Adrenal gland (tissue), 19 donors: ENCODE measurements around the gene GLP1R. TPM values are rescaled to one million over a fixed set of nuclear protein-coding genes. Genes with fewer than 3 reads are reported as not detected.

Experiments
- DNase-seq, 7 donors: peaks; one replicate each; pipeline ENCODE4 v3.0.0-alpha.2; 2019 to 2020
- H3K27ac ChIP-seq, 5 donors: fragments of 200-600 bp; sonication (generic) in 4 of 5; 1 replicate in 3 of 5; 2 replicates in 2 of 5; pipeline versions ENCODE4 v1.5.1 to v1.8.0; 2016 to 2020; ENCODE audit warnings: mild to moderate bottlenecking in 1 of 5
- H3K27me3 ChIP-seq: fragments of 200-600 bp; 2 replicates; pipeline ENCODE4 v1.8.0; 2021
- H3K36me3 ChIP-seq, 2 donors: fragments of 200-600 bp; replicated peaks in 1 of 2; 1 replicate in 1 of 2; 2 replicates in 1 of 2; pipeline versions ENCODE4 v1.5.1 to v1.8.0; 2018 to 2022
- H3K4me1 ChIP-seq, 2 donors: fragments of 200-600 bp; replicated peaks in 1 of 2; 1 replicate in 1 of 2; 2 replicates in 1 of 2; pipeline versions ENCODE4 v1.5.1 to v1.8.0; 2018 to 2021
- H3K4me3 ChIP-seq, 4 donors: fragments of 200-600 bp; sonication (generic) in 3 of 4; one replicate each; pipeline ENCODE4 v1.5.1; 2016 to 2018
- H3K9me3 ChIP-seq, 3 donors: fragments of 200-600 bp; sonication (generic) in 1 of 3; replicated peaks in 1 of 3; 1 replicate in 2 of 3; 2 replicates in 1 of 3; pipeline versions ENCODE4 v1.5.1 to v1.8.0; 2016 to 2021
- CTCF ChIP-seq, 6 experiments: fragments of 450-650 bp in 4 of 6; fragments of 200-600 bp in 2 of 6; sonication (generic) in 1 of 6; IDR thresholded peaks; 1 replicate in 5 of 6; 2 replicates in 1 of 6; pipeline versions ENCODE4 v1.5.1 to v1.8.0; 2016 to 2021; ENCODE audit warnings: antibody characterized with exemption in 6 of 6, mild to moderate bottlenecking in 2 of 6, moderate library complexity in 1 of 6
- POLR2A ChIP-seq, 2 donors: fragments of 450-650 bp; IDR thresholded peaks; one replicate each; pipeline ENCODE4 v1.6.1; 2017; ENCODE audit warnings: antibody characterized with exemption in 2 of 2, mild to moderate bottlenecking in 2 of 2, moderate library complexity in 1 of 2
- WGBS, 4 donors: extraction: QIAGEN DNeasy Blood & Tissue Kit in 2 of 4; methylation state at CpG; one replicate each; pipeline versions ENCODE4 v1.1.5 to v1.1.7; 2013 to 2017; 5-methylcytosine and 5-hydroxymethylcytosine counted together
- intact Hi-C, 2 donors: fragments of 100-400 bp; cut with DNase I; formaldehyde crosslinking; loops; one replicate each; pipeline versions ENCODE4 v1.14.1 to v1.15.0; 2022 to 2023
- long read RNA-seq, 10 donors: library from polyadenylated mRNA in 3 of 10; unstranded in 2 of 10; stranded (forward) in 1 of 10; transcript quantifications; one replicate each; pipeline ENCODE4 v2.0.0 and lab custom pipeline, GENCODE V29; 2021 to 2026
- polyA plus RNA-seq, 3 donors: library from polyadenylated mRNA; stranded (reverse); fragments of 200-250 nt in 2 of 3; fragments of 350-450 nt in 1 of 3; fragmentation: Illumina TruSeq in 1 of 3; extraction: RNeasy Lipid Tissue Mini Kit (QIAGEN cat#74804) in 1 of 3; gene quantifications; one replicate each; pipeline ENCODE4 v1.2.3, GENCODE V29; 2013 to 2014
- total RNA-seq, 9 donors: library from RNA; depleted of rRNA in 4 of 9; stranded (reverse); fragments of >200 nt in 4 of 9; fragments of 120-200 nt in 1 of 9; fragmentation: NEBNext Ultra II Directional in 1 of 9; extraction: Animal tissue kit (Norgen Biotek cat#: 25700) in 1 of 9; gene quantifications; one replicate each; pipeline versions ENCODE4 v1.1.0 to v1.2.4, GENCODE V29; 2013 to 2023
- donor health status: healthy with polysubstance abuse.
- donor health status: Bipolar disorder and iron deficiency.
- donor health status: DM: yes; HTN: yes; CAD: no.
- donor health status: DM: no; HTN: no; CAD: no.
- donor health status: DM: no; HTN: no; CAD: no.
- donor health status: DM: yes; HTN: yes; CAD: no.

Gene GLP1R
- total RNA-seq (under 1 TPM in 4 of 9 donors, not detected in 5; 0.06 to 0.42 (median 0.12) TPM), polyA plus RNA-seq (under 1 TPM in 1 of 3 donors, not detected in 2; 0.11 TPM)
- long read RNA-seq, donor 1: 0 reads
- long read RNA-seq, donor 2: 0 reads
- long read RNA-seq, donor 3: 0 reads
- long read RNA-seq, donor 4: 0 reads
- long read RNA-seq, donor 5: 0 reads
- long read RNA-seq, donor 6: 0 reads
- long read RNA-seq, donor 7: 0 reads
- long read RNA-seq, donor 8: 0 reads
- long read RNA-seq, donor 9: 0 reads
- long read RNA-seq, donor 10: 0 reads

- peak in 1 of 7 donors; percentile 16 for DNase-seq
- H3K4me1 ChIP-seq: peaks cover 0 to 7% of the 10 kb centered on the region in 2 donors
- H3K9me3 ChIP-seq: no peaks in the 10 kb centered on the region
- H3K27ac ChIP-seq: no peak within 1 kb of the TSS
- TF ChIP-seq CTCF (IDR thresholded peaks at IDR 0.05) (no peak), POLR2A (IDR thresholded peaks at IDR 0.05) (no peak)
- intact Hi-C loops: no loop called here
- 4 to 18% (median 6%) methylated on average over 17 to 74 of the region's 74 CpGs for WGBS, 4 donors
- H3K27me3 ChIP-seq: peaks cover 20% of the 10 kb centered on the region
- H3K4me3 ChIP-seq: peak within 1 kb of the TSS in 2 of 4 donors; percentile 11 to 49
- H3K36me3 ChIP-seq: no peaks in the 10 kb centered on the region
Observed at GRCh38 chr6:39048481-39049399, at the start of gene GLP1R. GLP1R (plus strand) TSS chr6:39048781; CDS start chr6:39048841, 60 bp downstream.

- no peak for TF ChIP-seq CTCF (IDR thresholded peaks at IDR 0.05)
- no peak for TF ChIP-seq POLR2A (IDR thresholded peaks at IDR 0.05)
- H3K4me1 ChIP-seq: no peaks in the 10 kb centered on the region
- WGBS, 4 donors: 0 to 9% (median 7%) methylated on average over 3 of the region's 3 CpGs
- intact Hi-C loops: no loop called here
- no peaks in the 10 kb centered on the region for H3K9me3 ChIP-seq
- no peak overlapping the region for H3K27ac ChIP-seq
- peaks cover 8% of the 10 kb centered on the region for H3K27me3 ChIP-seq
- no peak for DNase-seq
- H3K4me3 ChIP-seq: no peak overlapping the region
- H3K36me3 ChIP-seq: no peaks in the 10 kb centered on the region
Observed at GRCh38 chr6:39003072-39003471, 45.5 kb upstream of the GLP1R start.

GRCh38 chr6:39003492-39003891 lies 45.1 kb upstream of the GLP1R start:
- Histone ChIP-seq H3K4me1 (no peaks in the 10 kb centered on the region), H3K4me3 (no peak overlapping the region), H3K9me3 (no peaks in the 10 kb centered on the region), H3K36me3 (no peaks in the 10 kb centered on the region), H3K27ac (no peak overlapping the region), H3K27me3 (peaks cover 12% of the 10 kb centered on the region)
- 63 to 85% (median 78%) methylated on average over 1 of the region's 1 CpG for WGBS, 4 donors
- intact Hi-C loops: no loop called here
- no peak for TF ChIP-seq POLR2A (IDR thresholded peaks at IDR 0.05)
- no peak for TF ChIP-seq CTCF (IDR thresholded peaks at IDR 0.05)
- DNase-seq: no peak

- H3K4me3 ChIP-seq: no peak overlapping the region
- 65 to 82% (median 74%) methylated on average over 2 of the region's 2 CpGs for WGBS, 4 donors
- H3K27me3 ChIP-seq: peaks cover 12% of the 10 kb centered on the region
- H3K36me3 ChIP-seq: no peaks in the 10 kb centered on the region
- intact Hi-C loops: no loop called here
- TF ChIP-seq POLR2A (IDR thresholded peaks at IDR 0.05): no peak
- TF ChIP-seq CTCF (IDR thresholded peaks at IDR 0.05): no peak
- H3K9me3 ChIP-seq: no peaks in the 10 kb centered on the region
- H3K4me1 ChIP-seq: no peaks in the 10 kb centered on the region
- H3K27ac ChIP-seq: no peak overlapping the region
- no peak for DNase-seq
Observed at GRCh38 chr6:39004801-39005200, 43.8 kb upstream of the GLP1R start.
